ENCODE measurements around the gene TBX3.
"Not testable (repeated sequence)": the region's sequence is repeated elsewhere in the genome, so short reads cannot be mapped to it uniquely, and the experiment has no call there.

TBX3 gene

DNA sequence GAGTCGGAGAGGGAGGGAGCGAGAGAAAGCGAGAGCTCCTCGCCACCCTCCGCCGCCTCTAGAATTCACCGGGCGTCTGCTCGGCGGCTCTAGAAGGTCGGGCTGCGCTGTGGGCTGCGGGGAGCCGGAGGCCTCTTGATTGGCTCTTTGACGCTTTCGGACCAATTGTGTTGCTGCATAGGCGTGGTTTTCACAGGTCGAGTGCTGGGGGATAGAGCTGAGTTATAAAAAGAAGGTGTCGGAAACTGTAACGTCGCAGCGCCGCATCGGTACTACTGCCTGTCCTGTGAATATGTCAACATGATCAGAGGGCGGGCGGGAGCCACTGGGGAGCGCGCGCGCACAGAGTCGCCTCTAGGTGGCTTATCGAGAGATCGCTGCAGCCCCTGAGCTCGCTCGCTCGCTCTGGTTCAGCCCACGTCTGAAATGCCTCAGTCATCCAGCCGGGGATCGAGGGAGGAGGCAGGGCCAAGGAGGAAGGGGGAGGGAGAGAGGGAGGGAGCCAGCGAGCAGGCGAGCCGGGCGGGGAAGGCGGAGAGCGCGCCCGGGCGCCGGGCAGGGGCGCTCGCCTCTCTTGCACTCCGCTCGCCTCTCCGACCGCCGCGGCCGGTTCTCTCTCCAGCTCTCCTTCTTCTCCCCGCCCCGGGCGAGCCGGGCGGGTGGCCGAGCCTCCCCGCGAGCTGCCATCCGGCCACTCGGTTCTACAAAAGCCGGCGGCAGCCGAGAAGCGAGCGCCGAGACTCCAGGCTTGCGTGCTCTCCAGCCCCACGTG, at the start of gene TBX3:
TBX3 (minus strand) TSS at position 78 of the 772 bp plus-strand sequence. CDS start 975 bp downstream, outside the sequence.
- peak; percentile 53 for DNase-seq

DNA sequence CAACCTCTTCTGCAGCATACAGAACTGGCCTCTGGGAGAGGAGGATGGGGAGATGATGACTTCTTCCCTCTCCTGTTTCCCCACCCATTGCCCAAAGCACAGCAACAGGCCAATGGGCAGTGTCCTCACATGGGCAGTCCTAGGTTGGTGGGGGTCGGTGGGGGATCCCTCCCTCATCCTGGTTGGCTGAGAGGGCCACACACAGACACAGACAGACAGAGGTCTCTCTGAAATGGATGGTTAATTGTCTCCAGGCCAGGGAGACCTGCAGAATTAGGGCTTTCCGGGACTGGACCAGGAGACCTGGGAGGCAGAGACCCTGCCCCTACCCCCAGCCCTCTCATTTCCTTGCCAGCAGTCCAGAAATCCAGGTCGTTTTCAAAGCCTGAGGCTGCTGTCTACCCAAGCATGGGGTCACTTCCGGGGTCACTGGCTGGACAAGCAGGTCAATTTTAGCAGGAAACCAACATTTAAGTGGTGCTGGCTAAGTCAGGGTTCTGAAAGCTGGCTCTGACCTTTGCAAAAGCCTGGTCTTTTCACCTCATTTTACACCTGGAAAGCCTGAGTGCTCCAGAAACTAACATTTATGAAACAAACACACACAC, 48.6 kb upstream of the TBX3 start:
- no peak for DNase-seq

DNA sequence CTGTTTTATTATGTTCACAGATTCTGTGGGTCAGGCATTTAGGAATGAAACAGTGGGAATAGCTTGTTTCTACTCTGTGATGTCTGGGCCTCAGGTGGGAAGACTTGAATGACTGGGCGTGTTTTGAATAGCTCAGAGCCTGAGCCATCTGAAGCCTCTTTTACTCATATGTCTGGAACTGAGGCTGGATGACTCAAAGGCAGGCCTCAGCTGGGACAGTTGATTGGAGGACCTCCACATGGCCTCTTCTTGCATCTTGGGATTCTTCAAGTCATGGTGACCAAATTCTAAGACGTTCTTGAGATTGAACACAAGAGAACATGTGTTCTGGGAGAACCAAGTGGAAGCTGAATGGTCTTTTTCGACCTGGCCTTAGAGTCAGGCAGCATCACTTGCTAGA, 45.8 kb upstream of the TBX3 start:
- DNase-seq = no peak

DNA sequence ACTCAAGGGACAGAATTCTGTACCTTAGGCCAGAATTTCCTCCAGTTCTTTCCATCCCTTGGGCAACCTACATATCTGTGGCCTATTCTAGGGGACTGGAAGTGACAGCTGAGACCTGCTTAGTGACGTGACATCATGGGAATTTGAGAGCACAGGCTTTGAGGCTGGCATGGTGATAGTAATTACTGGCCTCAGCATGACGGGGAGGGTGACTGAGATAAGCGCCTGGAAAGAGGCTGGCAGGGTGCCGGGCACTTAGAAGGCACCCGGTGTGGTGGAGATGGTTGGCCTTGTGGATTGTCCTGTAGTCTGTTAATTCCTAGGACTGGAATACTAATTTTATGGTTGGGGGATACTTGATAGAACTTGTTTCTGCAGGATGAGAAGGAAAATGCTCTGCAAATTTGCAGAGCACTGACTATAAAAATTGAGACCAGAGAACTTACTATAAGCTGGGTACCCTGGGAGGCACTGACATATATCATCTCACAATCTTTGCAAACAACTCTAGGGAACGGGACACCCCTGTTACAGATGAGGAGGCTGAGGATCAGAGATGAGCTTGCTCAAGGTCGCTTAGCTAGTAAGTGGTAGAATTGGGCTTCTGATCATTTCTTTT, 42.2 kb upstream of the TBX3 start:
- DNase-seq = no peak

DNA sequence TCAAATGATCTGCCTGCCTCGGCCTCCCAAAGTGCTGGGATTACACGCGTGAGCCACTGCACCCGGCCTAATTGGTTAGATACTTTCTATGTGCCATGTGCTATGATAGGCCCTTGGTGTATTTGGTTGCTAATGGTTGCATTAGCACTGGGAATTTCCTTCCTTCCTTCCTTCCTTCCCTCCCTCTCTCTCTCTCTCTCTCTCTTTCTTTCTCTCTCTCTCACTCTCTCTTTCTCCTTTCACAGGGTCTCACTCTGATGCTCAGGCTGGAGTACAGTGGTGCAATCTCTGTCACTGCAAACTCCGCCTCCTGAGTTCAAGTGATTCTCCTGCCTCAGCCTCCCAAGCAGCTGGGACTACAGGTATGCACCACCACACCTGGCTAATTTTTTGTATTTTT, 38.2 kb upstream of the TBX3 start:
- not testable (repeated sequence) for DNase-seq

DNA sequence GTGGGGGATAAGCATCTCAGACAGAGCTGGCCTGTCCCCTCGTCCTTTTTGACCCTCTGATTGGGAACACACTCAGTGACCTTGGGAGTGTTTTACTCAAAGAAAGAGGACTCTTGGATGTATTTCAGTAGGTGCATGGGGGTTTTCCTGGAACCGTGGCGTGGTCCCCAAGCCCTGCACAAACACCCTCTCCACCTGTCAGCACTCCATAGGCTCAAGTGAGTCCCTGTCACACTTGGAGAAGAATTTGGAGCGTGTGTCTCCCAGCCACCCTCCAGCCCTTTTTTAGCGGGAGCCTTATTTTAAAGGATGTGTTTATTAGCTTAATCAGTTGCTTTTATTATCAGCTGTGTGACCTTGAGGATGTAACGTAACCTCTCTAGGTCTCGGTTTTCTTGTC, 37.3 kb upstream of the TBX3 start:
- DNase-seq = no peak

DNA sequence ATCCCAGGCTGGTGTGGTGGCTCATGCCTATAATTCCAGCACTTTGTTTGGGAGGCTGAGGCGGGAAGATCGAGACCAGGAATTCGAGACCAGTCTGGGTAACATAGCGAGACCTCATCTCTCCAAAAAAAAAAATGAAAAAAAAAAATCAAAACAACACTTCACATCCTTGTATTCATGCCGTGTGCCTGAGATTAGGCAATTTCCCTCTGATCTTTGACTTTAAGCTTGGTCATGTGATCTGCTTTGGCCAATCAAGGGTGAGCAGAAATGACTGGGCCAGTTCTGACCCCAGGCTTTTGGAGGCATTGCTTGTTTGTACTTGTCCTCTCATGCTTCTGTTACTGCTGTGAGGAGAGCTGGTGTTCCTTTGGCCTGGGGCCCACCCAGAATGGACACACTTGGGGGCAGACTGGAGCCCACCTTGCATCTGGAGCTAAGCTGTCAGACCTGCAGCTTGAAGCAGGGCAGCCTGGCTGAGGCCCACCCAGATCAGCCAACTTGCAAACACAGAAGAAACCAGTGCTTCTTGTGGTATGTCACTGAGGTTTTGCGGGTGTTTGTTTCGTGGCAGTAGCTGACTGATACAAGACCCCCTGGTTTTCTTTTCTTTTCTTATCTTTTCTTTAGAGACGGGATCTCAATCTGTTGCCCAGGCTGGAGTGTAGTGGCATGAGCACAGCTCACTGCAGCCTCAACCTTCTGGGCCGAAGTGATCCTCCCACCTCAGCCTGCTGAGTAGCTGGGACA, 29.7 kb upstream of the TBX3 start:
- DNase-seq = no peak

DNA sequence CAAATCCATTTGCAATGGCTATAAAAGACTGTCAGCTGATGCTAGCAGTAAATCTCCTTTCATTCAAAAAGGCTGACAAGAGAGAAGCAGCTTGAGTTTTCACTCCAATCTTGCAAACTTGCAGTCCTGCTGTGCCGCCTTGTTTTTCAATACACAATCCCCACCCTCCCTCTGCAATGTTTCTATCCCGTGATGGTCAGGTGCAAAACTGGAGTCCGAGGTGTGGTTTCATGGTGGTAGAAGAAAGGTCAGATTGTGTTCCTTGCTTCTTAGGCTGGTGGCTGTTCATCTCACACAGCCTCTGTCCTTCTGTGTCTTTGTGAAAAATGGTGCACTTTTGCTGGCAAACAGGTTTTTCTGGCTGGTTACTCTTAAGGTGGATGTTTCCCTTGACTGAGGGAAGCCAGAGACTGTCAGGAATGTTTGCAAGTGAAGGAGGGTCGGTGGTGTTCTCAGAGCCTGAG, 27.7 kb upstream of the TBX3 start:
- DNase-seq = no peak

DNA sequence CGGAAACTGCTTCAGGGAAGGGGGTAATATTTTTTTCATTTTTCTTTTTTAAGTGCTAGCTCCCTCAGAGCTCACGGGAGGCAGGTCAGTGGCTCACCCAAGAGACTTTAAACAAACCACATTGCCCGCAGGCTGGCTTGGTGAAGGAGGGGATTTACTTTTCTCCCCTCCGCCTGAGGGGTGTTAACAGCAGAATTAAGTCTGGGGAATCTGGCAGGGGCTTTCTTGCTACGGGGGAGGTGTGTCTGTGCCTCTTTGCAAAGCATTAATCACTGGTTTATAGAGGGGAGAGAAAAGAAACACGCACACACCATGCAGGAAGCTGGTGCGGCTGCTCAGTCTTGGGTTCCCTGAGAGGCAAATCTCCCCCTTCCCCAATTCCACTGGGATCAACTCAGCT, 26.2 kb upstream of the TBX3 start:
- DNase-seq = no peak

DNA sequence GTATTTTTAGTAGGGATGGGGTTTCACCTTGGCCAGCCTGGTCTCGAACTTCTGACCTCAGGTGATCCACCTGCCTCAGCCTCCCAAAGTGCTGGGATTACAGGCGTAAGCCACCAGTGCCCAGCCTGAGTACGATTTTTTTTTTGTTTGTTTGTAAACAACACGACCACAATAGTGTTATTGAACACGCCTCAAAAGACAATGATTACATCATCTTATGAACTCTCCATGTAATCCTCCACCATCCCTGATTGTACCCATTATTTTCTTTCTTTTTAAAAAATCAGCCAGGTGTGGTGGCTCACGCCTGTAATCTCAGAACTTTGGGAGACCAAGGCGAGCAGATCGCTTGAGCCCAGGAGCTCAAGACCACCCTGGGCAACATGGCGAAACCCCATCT, 25.1 kb upstream of the TBX3 start:
- no peak for DNase-seq

DNA sequence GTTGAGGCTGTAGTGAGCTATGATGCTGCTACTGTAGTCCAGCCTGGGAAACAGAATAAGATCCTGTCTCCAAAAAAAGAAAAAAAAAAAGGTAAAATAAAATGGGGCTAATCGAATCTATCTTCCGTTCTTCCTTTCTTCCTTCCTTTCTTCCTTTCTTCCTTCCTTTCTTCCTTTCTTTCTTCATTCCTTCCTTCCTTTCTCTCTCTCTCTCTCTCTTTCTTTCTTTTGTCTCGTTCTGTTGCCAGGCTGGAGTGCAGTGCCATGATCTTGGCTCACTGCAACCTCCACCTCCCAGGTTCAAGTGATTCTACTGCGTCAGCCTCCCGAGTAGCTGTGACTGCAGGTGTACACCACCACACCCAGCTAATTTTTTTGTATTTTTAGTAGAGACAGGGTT, 24.6 kb upstream of the TBX3 start:
- not testable (repeated sequence) for DNase-seq

DNA sequence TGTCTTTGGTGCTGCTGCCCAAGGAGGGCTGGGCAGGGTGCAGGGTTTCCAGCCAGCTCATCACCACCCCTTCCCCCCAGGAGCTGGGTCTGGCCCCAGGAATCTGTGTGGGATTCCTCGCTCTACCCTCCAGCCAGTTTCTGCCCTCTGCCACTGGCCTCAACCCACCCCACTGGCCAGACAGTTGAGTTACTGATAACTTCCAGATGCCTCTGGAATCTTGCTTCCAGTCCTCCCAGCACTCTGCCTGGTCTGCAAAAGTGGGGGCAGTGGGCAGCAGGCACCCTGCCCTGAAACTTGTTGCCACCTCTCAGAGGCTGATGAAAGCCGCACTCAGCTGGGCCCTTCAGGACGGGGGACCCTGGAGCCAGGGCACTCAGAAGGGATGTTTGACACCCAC, 20.1 kb upstream of the TBX3 start:
- no peak for DNase-seq

DNA sequence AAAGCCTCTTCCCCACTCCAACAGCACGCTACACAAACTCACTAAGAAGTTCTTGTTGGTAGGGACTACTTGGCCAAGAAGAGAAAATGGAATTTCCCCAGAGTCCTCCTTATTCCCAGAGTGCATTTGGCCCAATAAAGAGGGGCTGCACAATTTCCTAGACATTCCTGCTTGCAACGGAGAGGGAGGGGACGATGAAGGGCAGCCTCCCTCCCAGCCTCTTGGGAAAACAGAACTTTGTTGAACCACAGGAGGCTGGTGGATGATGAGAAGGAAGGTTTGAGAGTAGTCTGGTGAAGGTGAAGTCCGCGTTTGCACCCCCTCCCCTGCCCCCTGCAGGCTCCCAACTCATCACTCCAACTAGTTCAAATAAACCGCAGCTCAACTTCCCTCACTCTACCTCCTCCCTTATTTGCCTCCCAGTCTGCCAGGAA, 19.1 kb upstream of the TBX3 start:
- no peak for DNase-seq

DNA sequence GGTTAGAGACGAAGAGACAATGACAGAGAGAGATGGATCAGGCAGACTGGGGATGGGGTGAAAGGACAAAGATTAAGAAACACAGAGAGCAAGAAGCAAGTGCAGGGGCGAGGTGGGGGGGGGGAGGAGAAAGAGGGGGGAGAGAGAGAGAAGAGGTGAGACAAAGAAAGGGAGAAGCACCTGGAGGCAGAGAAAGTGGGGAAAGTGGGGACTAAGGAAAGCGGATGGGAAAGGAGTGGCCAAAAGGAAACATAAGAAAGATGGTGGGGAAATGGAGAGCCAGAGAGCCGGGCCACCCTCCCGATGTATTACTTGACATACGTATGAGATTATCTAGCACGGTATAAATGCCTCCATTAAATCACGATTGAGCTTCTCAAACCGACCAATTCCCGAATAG, 18.5 kb upstream of the TBX3 start:
- DNase-seq = no peak

DNA sequence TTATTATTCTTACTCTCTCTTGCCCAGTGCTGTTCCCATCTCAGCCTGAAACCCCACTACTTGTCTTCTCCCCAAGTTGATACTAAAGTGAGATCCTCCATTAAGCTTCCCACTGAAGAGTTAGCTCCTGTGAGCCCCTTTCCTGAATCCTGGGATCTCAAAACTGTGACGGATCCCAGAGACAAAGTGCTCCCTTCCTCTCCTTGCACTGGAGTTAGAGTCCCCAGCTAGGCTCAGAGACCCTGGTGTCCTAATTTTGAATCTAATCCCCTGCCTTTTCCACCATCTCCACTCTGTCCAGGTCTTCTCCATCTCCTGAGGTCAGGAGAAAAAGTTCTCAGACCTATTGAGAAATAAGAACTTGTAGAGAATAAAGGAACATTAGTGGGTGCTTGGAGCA, 17.6 kb upstream of the TBX3 start:
- no peak for DNase-seq

DNA sequence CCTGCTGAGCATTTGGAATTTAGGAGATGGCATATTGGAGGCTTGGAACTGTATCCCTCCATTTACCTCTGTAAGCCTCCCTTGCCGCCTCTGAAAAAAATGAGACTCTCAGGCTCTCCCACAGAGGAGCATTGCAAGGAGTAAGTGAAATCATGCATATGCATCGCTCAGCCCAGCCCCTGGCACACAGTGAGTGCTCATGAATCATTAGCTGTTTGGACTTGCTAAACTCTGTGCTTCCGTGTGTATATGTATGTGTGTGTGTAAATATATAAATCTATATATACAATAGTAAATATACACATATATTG, 17.1 kb upstream of the TBX3 start:
- no peak for DNase-seq

DNA sequence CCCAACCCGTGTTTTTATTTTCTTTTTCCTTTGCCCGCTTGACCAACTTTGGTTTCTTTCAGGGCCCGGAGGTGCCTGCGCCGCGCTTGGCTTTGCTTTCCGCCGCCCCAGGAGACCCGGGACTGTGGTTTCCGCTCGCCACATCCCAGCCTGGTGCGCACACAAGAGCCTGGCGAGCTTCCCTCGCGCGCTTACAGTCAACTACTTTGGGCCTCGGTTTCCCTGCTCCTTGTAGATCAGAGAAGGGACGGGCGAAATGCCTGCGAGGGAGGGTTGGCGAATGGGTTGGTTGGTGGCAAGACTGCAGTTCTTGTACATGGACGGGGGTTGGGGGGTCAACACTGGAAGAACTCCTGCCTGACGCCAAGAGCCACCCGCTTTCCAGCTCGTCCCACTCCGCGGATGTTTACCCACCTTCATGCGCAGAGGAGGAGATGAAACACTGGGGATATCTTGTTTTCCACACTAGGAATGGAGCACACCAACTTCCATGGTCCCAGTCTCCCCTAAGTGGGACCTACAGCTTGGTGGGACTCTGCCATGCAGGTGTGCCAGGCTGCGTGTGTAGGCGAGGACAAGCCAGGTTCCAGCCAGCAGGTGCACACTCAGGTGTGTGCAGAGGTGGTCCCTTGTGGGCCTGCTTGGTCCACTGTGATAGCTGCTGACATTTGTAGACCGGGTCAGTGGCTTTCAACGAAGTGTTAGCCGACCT, 16.6 kb upstream of the TBX3 start:
- no peak for DNase-seq

DNA sequence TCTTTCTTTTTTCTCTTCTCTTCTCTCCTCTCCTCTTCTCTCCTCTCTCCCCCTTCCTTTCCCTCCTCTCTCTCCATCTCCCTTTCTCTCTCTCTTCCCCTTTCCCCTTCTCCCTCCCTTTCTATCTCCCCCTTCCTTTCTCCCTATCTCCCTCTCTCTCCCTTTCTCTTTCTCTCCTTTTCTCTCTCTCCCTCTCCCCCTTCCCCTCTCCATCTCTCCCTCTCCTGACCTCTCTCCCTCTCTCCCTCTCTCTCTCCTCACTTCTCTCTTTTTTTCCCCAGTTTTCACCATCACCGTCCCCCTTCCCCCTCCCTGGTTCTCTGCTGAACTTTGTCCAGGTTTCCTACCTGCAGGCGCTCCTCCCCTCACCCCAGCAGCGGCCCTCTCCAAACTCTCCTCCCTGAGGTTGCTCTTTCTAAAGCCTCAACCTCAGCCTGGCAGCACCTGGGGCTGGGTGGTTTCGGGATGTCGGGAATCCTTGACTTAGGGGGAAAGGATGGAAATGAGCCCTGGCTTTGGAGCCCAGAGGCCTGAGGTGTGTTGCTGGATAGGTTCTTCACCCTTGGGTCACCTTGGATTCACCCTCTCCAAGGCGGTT, 14.7 kb upstream of the TBX3 start:
- DNase-seq = no peak

DNA sequence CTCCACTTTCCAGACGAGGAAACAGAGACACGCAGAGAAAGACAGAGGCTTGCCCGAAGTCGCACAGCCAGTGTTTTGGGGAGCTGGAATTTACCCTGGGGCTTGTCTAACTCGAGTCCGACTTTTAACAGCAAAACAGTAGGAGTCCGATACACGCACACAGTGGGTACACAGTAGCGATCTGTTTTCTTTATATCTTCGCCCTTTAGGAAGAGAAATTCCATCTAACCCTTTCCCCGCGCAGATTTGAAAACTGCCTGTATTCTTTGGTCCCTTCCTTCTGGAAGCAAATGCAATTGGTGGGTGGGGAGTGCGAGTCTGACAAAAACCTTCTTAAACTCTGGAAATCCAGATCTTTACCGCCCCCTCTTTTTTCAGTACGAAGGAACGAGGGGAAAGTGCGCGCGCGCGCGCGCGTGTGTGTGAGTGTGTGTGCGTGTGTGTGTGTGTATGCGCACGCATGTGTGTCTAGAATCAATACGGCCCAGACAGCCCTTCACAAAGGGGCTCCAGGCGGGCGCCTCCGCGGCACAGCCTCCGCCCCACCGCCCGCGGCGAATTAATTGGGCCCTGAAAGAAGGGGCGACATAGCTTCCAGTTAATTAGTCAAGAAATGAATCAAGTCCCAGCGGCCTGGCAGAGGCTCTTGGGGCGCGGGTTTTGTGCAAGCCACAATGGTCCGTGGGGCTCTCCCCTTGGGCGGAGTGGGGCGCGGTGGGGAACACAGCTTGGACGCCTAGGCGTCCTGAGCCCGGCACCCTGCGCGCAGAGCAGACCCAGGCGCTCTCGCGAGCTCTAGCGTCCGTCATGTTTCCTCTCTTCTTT, 14.0 kb upstream of the TBX3 start:
- DNase-seq = no peak

DNA sequence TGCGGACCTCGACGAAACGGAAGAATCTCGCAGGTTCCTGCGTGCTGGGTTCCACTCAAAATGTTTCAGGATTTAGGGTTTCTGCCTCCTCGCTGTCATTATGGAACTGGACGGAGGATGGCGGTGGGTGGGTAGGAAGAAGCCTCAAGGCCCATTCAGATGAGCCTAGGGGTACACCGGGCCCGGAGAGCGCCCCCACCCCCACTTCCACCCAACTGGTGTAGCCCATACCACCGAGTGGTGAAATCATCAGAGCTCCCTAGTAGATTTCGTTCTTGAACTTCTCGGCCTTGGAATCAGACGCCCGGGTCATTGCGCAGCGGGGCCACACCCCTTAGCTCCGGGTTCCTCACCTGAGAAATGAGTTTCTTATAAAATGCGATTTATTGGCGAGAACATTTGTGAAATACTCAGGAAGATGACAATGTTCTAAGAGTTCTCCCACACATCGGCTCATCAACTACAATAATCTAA, 13.3 kb upstream of the TBX3 start:
- DNase-seq = no peak

DNA sequence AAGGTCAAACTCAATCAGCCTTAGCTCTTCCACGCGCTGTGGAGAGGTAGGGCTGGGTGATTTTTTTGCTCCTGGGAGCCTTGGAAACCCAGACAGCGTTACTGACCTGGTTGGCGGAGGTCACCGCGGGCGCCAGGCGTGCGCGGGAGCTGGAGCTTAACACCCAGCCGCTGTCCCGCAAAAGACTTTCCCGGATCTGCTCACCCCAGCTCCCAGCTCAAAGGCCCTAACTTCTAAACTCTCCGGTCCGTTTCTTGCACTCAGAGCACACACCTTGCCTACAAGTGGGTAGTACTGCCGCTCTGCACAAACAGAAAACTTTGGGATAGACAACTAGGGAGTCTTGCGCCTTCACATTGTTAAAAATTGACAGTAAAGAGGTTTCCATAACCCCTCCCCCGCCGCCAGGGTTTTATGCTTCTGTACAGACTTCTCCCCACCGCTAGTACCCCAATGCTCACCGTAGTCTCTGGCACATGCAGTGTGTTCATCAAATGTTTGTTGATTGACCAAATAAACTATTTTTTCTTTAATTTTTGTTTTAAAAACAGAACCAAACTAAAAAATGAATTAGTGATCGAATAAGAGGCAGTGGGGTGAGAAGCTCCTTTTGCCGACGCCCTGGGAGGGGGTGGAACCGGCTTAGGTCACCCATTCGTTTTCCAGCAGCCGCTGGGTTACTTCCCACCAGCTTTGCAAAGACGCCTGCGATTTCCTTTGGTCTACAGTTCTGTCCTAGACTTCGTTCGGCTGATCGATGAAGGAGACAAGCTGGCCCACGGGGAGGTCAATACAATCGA, 12.7 kb upstream of the TBX3 start:
- no peak for DNase-seq
